HepG2 (cell line): Measurements from ENCODE around the gene RTN4. TPM values are rescaled to one million over a fixed set of nuclear protein-coding genes. Genes with fewer than 3 reads are reported as not detected.

Source experiments
- ATF1 ChIP-seq: IDR thresholded peaks from 2 replicates; pipeline ENCODE4 v1.6.1; 2016; ENCODE audit warnings: mild to moderate bottlenecking, control low read depth
- CCAR2 ChIP-seq: fragments of 200-400 bp; formaldehyde crosslinking; optimal IDR thresholded peaks from 2 replicates; pipeline ENCODE3; 2018; ENCODE audit warnings: low read depth, mild to moderate bottlenecking, low read length, moderate library complexity
- CSRNP1 ChIP-seq: sonication (generic); formaldehyde crosslinking; IDR thresholded peaks from 2 replicates; pipeline ENCODE4 v1.8.1; 2023; ENCODE audit warnings: mild to moderate bottlenecking, missing genetic modification reagents
- GLMP ChIP-seq: sonication (generic); formaldehyde crosslinking; IDR thresholded peaks from 2 replicates; pipeline ENCODE4 v1.9.0; 2021; ENCODE audit warnings: missing genetic modification reagents, mild to moderate bottlenecking, borderline replicate concordance
- GRHL1 ChIP-seq: sonication (generic); formaldehyde crosslinking; conservative IDR thresholded peaks from 2 replicates; pipeline ENCODE4 v1.8.0; 2022; ENCODE audit warnings: missing genetic modification reagents
- GTF2F1 ChIP-seq: fragments of 150-350 bp; IDR thresholded peaks from 2 replicates; pipeline ENCODE4 v1.6.1; 2014; ENCODE audit warnings: low read length
- IRF1 ChIP-seq: sonication (generic); formaldehyde crosslinking; IDR thresholded peaks from 2 replicates; pipeline ENCODE4 v1.4.0; 2020; ENCODE audit warnings: low read depth, mild to moderate bottlenecking, missing genetic modification reagents
- KAT8 ChIP-seq: IDR thresholded peaks from 2 replicates; pipeline ENCODE4 v1.6.1; 2016; ENCODE audit warnings: missing genetic modification reagents, missing compliant biosample characterization
- KDM3A ChIP-seq: IDR thresholded peaks from 2 replicates; pipeline ENCODE4 v1.6.1; 2018; ENCODE audit warnings: low read depth, missing compliant biosample characterization
- NFE2L1 ChIP-seq: sonication (generic); formaldehyde crosslinking; IDR thresholded peaks from 2 replicates; pipeline ENCODE4 v1.4.0; 2020; ENCODE audit warnings: missing genetic modification reagents, mild to moderate bottlenecking, borderline replicate concordance
- PBX3 ChIP-seq: sonication (generic); formaldehyde crosslinking; IDR thresholded peaks from 2 replicates; pipeline ENCODE4 v1.8.1; 2023; ENCODE audit warnings: missing genetic modification reagents, inconsistent platforms, borderline replicate concordance
- TAF1 ChIP-seq: sonication (generic); formaldehyde crosslinking; IDR thresholded peaks from 2 replicates; pipeline ENCODE4 v1.4.0; 2020; ENCODE audit warnings: missing genetic modification reagents
- TP53 ChIP-seq: sonication (generic); formaldehyde crosslinking; conservative IDR thresholded peaks from 2 replicates; pipeline ENCODE4 v1.4.0; 2020; ENCODE audit warnings: missing genetic modification reagents
- ZBTB38 ChIP-seq: sonication (generic); formaldehyde crosslinking; IDR thresholded peaks from 2 replicates; pipeline ENCODE4 v1.5.1; 2020; ENCODE audit warnings: mild to moderate bottlenecking, missing genetic modification reagents
- ZFP41 ChIP-seq: sonication (generic); formaldehyde crosslinking; IDR thresholded peaks from 2 replicates; pipeline ENCODE4 v1.4.0; 2020; ENCODE audit warnings: mild to moderate bottlenecking, missing genetic modification reagents, borderline replicate concordance
- ZNF232 ChIP-seq: sonication (generic); formaldehyde crosslinking; IDR thresholded peaks from 2 replicates; pipeline ENCODE4 v1.4.0; 2020; ENCODE audit warnings: missing genetic modification reagents, borderline replicate concordance
- ZNF292 ChIP-seq: sonication (generic); formaldehyde crosslinking; IDR thresholded peaks from 2 replicates; pipeline ENCODE4 v1.8.1; 2022; ENCODE audit warnings: mild to moderate bottlenecking, low read depth, missing genetic modification reagents, borderline replicate concordance
- ZNF3 ChIP-seq: IDR thresholded peaks from 2 replicates; pipeline ENCODE4 v1.7.0; 2017; ENCODE audit warnings: inconsistent platforms
- ZNF331 ChIP-seq: sonication (generic); formaldehyde crosslinking; IDR thresholded peaks from 2 replicates; pipeline ENCODE4 v1.4.0; 2020; ENCODE audit warnings: missing genetic modification reagents
- ZNF441 ChIP-seq: sonication (generic); formaldehyde crosslinking; IDR thresholded peaks from 2 replicates; pipeline ENCODE4 v1.7.0; 2021; ENCODE audit warnings: missing genetic modification reagents, borderline replicate concordance
- ZNF7 ChIP-seq: IDR thresholded peaks from 2 replicates; pipeline ENCODE4 v1.6.1; 2016; ENCODE audit warnings: missing biosample characterization, missing genetic modification reagents
- ZNF724P ChIP-seq: sonication (generic); formaldehyde crosslinking; IDR thresholded peaks from 2 replicates; pipeline ENCODE4 v1.8.0; 2022; ENCODE audit warnings: missing genetic modification reagents, borderline replicate concordance
- ZNF746 ChIP-seq: sonication (generic); formaldehyde crosslinking; IDR thresholded peaks from 2 replicates; pipeline ENCODE4 v1.8.0; 2022; ENCODE audit warnings: mild to moderate bottlenecking, missing genetic modification reagents
- ZNF878 ChIP-seq: sonication (generic); formaldehyde crosslinking; IDR thresholded peaks from 2 replicates; pipeline ENCODE4 v1.8.1; 2023; ENCODE audit warnings: mild to moderate bottlenecking, missing genetic modification reagents, moderate library complexity
- polyA plus RNA-seq, 8 experiments: library from polyadenylated mRNA; depleted of rRNA in 3 of 8; stranded (reverse) in 7 of 8; unstranded in 1 of 8; fragments of >200 nt; fragmentation: Illumina TruSeq in 4 of 8; extraction: Trizol in 4 of 8; gene quantifications; 2 replicates each; pipeline versions ENCODE4 v1.2.1 to v1.2.3, GENCODE V29; 2011 to 2016; ENCODE audit warnings: low read depth in 4 of 8, missing spikeins in 1 of 8, mixed read lengths in 1 of 8; ENCODE audit not compliant: insufficient read depth in 1 of 8
- total RNA-seq, 5 experiments: library from RNA; depleted of rRNA; stranded (reverse); fragments of >200 nt; fragmentation: Illumina TruSeq; extraction: Trizol; gene quantifications; 2 replicates each; pipeline ENCODE4 v1.2.3, GENCODE V29; 2016; ENCODE audit warnings: low read depth in 1 of 5

The RTN4 gene
- total and polyA plus RNA-seq, 2 of the 13 experiments (the other 11 are each of a cell fraction or from before 2014, with no cell fraction given) = 98.4 to 133 TPM

GRCh38 chr2:54941248-54941984, 108.8 kb downstream of the RTN4 start (continued):
- TF ChIP-seq PBX3 (CRISPR knock-in tag) (no peak), TP53 (CRISPR knock-in tag) (no peak), CSRNP1 (CRISPR knock-in tag) (no peak), ZNF331 (CRISPR knock-in tag) (0 out of 2 replicates have a peak, but pooled peaks have one; percentile 27), GRHL1 (CRISPR knock-in tag) (no peak), GLMP (CRISPR knock-in tag) (no peak), KAT8 (CRISPR knock-in tag) (no peak), ATF1 (CRISPR knock-in tag) (no peak), ZNF232 (CRISPR knock-in tag) (no peak), ZNF724P (CRISPR knock-in tag) (no peak), ZNF292 (CRISPR knock-in tag) (peak; percentile 40; the same call in 1 of the 2 replicates), ZFP41 (no peak), KDM3A (CRISPR knock-in tag) (no peak), ZNF746 (no peak), ZNF7 (no peak), ZNF878 (no peak), ZNF3 (CRISPR knock-in tag) (no peak), TAF1 (CRISPR knock-in tag) (no peak), ZBTB38 (0 out of 2 replicates have a peak, but pooled peaks have one; percentile 43), NFE2L1 (no peak), IRF1 (CRISPR knock-in tag) (no peak), ZNF441 (no peak), GTF2F1 (no peak), CCAR2 (peak; percentile 35)
